NOMO-1 treated with dmso at 0.1 percent for 144 hours (cell line): ENCODE data around the gene ADAMTSL1.
"Not testable (repeated sequence)": the region's sequence is repeated elsewhere in the genome, so short reads cannot be mapped to it uniquely, and the experiment has no call there.

Experiments used
- DNase-seq: peaks from one replicate; lab custom pipeline; 2025; ENCODE audit not compliant: unreplicated experiment; lab: John Stamatoyannopoulos, UW

Gene ADAMTSL1

DNA sequence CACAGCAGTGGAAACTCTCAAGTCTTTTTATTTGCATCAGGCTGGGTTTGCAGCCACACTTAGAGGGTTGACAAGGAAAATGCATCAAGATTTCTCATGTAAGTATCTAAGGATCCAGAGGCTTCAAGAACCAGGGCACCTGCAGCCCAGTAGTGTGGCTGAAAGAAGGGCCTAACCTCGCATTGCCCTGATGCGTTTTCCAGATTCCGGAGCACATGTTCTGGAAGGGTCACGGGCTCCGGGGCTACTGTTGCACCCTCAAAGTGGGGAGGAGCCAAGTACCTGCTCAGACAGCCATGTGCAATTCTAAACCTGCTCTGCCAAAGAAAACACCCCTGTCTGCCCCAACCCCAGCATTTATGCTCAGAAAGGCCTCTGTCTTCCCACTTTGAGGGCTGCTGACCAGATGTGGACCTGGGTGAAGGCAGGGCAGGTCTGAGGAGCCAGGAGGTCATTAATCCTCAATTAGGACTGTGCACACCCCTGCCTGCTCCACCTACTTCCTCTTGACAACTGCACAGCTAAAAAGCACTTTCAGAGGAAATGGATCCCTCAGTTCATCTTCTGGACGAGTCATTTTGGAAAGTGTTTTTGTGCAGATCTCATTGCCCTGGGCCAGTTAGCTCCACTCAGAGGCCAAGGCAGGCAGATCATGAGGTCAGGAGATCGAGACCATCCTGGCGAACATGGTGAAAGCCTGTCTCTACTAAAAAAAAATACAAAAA lies 448.4 kb downstream of the ADAMTSL1 start:
- DNase-seq: no peak

DNA sequence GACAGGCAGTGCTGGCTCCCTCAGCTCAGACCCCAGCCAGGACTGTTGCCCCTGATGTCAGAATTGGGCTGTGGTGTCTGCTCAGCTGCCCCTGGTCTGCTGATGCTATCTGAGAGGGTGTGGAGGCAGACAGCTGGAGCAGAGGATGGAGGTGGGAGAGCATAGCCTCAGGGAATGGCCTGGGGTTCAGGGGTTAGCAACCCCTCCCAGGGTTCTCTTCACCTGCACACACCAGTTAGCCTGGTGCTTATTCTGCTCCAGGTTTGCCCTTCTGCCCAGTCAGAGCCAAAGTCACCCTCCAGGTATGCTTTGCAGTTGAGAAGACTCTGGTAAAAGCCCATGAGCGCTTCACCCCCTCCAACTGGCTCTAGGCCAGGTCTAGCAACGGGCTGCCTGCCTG lies 449.2 kb downstream of the ADAMTSL1 start:
- DNase-seq: no peak

DNA sequence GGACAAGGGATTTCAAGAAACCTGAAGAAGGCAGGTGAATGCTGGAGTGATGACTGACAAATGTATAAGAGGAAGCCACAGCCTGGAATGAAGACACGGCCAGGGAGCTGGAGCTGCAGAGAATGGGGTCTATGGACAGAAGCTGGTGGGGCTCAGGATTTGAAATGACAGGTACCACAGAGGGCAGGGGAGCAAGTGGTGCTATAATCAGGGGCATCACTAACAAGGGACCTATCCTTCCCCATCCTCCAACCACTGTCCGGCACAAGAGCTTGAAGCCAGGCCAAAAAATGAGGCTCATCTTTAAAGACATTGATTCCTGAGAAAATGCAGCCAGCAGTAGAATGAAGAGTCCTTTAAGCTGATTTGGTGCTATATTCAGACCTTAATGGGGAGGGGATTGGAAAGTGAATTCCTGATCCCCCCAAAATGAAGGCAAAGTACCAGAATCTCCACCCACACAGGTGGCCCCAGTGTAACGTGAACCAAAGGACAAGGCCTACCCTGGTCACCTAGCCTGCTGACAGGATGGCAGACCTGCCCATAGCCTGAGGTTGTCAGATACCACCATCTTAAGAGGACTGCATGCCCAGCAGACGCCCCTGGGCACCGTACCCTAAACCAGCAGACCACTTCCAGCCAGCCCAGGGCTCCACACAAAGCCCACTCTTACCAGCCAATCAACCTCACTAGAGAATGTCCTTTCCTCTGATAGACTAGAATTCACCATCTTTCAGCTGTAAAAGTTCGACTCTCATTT lies 449.9 kb downstream of the ADAMTSL1 start:
- DNase-seq: no peak

DNA sequence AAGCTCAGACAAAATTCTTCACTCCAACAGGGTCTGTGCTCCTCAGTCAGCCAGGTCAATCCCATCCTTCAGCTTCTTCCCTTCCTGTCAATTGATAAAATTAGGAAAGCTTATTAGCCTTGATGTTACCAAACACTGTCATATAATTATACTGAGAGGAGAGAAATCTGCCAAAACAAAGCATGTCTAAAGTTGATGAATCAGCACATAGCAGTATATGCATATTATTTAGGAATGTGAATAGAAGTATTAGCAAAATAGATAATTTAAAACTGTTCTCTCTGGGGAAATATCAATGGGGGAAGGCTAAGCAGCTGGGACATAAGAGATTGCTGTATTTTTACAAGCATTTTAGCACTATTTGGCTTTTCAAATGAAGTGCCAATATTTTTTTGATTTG lies 451.9 kb downstream of the ADAMTSL1 start:
- no peak for DNase-seq

DNA sequence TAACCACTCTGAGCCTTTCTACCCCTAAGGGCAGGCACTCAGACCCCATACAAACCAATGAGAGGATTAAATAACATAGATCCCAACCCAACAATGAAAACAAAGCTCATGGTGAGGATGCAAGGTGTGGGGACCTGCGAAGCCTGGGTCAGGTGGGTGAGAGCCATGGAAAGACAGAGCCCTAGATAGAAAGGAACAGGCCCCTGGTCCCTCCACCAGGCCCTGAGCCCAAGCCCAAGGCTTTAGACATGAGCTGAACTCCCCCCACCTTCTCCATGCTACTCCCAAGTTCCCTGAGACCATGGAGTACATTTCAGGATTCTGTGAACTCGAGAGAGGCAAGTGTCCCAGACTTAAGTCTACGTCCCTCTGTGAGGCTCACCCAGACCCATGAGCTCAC lies 452.6 kb downstream of the ADAMTSL1 start:
- DNase-seq: no peak

DNA sequence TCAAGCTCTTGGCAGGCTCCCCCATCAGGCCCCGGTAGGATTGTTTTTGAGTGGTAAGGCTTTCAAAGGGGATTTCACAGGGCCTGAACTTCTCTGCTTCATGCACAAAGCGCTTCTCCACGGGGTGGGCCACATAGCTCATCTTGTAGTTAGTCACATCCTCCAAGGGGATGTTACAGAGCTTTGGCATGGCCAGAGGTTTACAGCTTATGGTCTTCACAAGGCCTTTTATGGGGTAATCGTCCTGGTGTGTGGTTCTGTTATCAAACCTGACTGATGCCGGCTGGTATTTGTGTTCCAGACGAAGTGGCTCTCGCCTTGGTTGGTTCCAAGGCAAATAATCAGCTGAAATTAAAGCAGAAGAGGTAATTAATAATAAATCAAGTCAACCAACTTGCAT lies 454.8 kb downstream of the ADAMTSL1 start:
- DNase-seq: no peak

DNA sequence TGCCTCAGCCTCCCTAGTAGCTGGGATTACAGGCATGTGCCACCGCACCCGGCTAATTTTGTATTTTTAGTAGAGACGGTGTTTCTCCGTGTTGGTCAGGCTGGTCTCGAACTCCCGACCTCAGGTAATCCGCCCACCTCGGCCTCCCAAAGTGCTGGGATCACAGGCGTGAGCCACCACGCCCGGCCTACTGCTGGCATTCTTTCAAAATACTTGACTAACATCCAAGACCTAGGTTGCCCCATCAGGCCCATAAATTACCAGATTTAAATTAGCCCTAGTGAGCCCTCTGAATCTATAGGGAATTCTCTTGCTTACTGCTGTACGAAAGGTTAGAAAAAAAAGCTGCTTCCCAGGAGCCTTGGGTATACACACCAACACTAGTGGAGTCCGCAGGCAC lies 456.7 kb downstream of the ADAMTSL1 start:
- not testable (repeated sequence) for DNase-seq

DNA sequence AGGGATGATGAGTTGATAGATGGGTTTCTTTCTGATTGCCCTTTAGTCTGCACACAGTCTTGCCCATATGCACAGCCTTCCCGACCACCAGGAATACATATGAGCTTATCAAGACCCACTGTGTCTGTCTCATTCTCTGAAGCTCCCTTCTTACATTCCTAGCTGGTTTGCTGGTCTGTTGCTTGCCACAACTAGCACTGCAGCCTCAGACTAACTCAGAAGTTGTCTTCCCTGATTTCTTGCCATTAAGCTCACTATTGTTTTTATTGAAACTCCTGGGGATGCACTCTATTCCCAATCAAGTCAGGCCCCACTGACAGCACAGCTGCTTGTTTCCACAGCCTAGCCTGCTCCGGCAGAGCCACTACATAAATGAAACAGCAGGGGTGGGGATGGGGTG lies 461.6 kb downstream of the ADAMTSL1 start:
- no peak for DNase-seq

DNA sequence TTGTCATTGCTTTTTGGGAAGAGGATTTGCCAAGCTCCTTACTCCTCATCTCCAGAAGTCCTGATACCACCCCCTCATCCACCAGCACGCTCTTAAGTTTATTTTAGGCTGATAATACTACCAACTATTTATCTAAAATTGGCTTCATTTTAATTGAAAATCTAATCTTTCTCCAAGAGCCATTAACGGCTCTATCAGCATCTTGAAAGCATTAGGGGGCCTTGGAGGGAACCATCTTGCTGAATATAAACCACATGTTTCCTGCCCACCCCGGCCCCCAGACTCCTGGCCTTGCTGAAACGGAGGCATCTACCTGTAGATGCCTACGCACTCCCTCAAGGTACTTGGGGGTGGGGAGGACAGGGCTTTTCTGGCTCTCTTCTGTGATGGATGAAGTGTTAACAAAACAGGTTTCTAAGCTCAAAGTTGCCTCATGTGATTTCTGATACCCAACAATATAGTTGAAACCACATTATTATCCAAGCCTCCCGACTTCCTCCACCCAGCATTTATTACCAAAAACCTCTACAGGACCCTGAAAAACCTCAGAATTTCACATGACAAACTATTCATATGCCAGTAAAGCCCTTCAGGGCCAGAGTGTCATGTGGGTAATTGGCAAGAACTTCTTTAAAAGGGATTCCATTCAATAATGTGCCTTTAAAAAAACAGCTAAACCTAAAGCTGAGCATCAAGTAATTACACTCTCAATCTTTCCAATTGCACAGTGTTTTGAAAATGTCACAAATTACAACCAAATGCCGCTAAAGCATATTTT lies 462.3 kb downstream of the ADAMTSL1 start:
- no peak for DNase-seq

DNA sequence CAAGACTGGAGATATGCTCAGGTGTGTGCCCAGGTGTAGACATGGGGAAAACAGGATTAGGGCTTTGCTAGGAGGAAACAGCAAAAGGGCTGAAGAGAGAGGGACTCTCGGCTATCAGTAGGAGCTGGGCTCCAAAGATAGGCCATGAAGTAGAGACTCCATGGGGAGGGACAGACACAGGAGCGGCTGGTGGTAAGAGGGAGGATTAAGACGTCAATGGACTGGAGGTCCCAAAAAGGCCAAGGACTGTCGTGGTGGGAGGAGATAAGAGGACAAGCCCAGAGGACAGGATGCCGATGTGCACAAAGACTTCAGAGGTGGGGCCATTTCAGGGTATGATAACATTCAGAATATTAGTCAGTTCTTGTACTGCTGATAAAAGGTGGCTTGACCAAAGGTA lies 466.0 kb downstream of the ADAMTSL1 start:
- DNase-seq: no peak

DNA sequence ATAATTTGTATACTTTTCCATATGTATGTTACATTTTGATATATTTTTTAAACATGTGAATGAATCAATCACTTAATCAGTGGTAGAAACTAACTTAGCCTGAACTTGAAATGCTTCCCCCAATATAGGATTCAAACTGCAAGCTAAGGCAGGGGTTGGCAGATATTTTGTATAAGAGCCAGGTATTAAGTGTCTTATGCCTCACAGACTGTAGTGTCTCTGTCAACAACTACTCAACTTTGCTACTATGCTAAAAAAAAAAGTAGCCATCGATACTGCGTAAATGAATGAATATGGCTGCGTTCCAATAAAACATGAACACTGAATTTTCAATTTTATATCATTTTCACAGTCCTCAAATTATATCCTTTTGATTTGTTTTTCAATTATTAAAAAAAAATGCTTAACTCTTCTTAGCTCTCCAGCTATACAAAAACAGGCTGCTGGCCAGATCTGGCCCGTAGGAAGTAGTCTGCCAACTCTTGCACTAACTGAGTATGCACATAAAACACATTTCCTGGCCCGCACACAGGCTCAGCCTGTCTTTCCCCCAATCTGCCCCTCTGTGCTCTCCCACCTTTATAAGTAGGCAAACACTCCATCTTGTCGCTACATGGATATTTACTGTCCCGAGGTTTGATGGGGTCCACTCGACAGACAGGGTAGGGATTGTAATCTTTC lies 467.2 kb downstream of the ADAMTSL1 start:
- no peak for DNase-seq

DNA sequence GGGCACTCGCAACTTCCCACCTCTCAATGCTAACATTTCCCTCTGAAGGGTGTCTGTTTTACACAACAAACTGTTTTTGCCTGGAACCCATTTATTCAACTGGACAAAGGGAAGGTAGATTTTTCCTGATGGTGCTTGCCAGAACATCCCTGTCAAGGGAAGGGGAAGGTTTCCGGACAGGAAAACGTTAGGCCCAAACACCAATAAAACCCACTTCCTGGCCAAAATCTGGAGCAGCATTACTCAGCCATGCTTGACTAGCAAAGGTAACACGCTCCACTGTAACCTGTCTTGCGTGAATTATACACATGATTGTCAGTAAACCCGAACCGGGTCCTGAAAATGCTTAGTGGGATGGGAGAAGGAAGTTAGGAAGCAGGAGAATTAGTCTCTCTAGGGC lies 468.8 kb downstream of the ADAMTSL1 start:
- DNase-seq: no peak

DNA sequence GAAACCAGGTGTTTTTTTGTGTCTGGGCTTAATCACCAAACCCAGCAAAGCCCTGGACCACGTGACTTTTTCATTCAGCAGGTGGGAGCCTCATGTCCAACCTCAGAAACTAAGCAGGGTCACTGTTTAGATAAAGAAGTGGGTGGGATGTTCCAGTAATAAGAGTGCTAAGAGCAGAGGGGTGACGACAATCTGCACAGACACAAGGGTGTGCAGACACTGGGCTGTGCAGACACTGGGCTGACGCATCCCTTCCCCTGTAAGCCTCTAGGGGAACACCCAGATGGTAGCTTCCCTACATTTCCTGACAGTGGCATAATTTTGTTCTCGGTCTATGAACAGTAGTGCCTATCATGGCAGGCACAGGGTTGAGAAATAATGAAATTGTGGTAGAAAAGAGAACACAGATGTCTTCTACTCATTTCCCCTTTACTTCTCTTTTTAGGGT lies 474.0 kb downstream of the ADAMTSL1 start:
- peak; percentile 40 for DNase-seq

DNA sequence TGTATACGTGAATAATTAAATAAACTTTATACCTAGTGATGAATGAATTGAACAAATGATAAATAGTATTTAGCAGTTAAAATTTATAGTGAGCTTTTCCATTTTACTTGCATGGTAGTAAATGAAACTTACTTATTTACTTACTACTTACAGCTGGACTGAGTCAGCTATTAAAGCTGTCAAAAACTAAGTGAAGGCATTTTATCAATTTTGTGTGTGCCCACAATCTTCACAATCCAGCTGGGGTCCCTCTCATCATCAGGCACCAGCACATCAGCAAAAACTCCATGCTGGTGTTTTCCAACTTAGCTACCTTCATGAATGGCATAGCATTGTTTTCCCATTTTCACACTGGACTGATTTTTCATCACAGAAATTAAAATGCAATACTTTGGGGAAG lies 478.0 kb downstream of the ADAMTSL1 start:
- DNase-seq: no peak

DNA sequence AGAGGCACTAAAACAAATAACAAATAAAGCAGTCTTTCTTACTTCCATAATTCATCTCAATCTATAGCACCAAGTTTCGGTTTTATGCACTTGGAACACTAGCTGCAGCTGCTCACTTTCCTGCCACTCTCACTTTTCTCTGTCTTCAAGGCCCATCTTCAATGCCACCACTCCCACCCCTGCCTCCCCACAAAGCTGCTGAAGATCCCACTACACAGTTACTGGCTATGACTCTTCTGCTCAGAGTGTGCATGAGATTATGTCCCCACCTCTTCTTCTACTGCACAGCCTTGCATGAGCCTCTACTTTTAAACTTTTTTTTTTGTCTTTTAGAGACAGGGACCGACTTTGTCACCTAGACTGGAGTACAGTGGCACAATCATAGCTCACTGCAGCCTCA lies 481.7 kb downstream of the ADAMTSL1 start:
- no peak for DNase-seq
